Ecto neural progenitor cell (in vitro differentiated cells): ENCODE results near the gene NOP9.
A peak's percentile ranks its signal among the peaks of the same experiment; 100 is the strongest.

ENCODE experiments used
- DNase-seq: peaks from one replicate; pipeline ENCODE4 v3.0.0-alpha.2; 2018; ENCODE audit warnings: low spot score

The NOP9 gene

DNA sequence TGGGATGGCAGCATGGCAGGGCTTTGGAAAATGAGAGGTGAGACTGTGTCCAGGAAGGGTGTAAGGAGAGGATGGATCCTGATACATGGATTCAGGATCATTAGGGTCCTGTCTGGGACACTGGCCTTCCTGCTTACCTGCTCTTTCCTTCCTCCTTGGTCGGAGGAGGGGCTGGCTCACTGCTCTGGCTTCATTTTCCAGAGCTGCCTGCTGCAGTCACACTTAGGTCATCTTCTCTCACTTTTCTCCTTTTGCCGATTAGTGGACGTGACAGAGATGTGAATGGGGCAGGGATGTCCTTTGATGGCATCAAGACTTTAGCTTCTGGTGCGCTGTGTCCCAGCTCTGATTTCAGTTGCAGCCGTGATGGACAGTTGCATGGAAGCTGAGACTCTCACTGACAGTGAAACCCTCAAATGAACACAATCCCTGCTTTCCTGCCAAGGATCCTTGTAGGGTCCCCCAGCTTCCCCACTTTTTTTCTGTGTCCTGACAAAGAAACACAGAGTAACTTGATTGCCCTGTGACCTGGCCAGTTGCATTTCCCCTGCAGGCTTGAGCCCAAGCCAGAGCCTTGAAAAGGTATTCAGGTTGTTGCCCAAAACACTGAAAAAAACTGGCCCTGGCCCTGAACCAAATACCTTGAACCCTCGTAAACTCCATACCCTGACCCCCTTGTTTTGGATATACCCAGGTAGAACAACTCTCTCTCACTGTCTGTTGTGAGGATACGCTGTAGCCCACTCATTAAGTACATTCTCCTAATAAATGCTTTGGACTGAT, 8.9 kb downstream of the NOP9 start:
- no peak for DNase-seq

DNA sequence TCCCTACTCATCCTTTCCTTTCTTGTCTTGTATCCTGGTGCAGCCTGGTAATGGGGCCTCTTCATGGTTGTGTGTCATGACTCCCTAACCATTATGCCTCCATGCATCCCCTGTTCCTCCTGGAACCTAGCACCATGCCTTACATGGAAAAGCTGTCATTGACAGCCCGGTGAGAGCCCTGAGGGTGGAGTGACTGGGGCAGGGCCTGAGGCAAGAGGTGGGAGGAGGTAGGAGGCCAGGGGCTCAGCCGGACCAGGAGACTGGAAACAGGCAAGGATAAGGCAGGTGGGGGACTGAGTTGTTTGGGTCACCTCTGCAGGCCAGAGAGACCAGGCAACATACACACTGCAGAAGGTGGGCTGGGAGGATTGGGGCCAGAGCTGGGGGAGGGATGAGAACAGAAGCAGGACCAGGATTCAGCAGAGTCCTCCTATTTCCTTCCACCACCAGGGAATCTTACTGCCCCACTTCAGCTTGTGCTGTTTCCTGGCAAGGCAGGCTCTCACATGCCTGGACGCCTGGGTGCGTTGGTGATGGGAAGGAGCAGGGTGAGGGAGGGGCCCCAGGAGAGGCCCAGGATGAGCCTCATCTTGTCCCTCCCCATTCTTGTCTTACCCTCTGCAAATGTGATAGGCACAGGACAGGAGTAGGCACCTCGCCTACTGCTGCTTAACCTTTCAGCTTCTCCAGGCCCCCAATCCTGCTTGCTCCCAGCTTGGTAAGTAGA, 10.1 kb downstream of the NOP9 start, which contains the start of gene LTB4R2:
Gene LTB4R2 (plus strand): TSS at position 603 of the 727 bp plus-strand sequence. CDS start 525 bp downstream, outside the sequence.
- no peak for DNase-seq

DNA sequence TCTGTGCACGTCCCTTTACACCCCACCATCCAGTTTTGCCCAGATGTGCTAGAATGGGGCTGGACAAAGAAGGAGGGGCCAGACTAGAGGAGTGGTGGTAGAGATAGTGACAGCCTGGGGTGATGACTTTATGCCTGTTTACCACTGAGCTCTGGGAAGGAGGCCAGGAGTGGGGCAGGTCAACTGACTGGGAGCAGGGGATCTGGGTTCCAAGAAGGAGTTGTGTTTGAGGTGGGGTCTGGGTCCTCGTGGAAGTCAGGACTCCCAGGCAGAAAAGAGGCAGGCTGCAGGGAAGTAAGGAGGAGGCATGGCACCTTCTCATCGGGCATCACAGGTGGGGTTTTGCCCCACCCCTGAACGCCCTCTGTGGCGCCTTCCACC, 10.6 kb downstream of the NOP9 start:
- no peak for DNase-seq

DNA sequence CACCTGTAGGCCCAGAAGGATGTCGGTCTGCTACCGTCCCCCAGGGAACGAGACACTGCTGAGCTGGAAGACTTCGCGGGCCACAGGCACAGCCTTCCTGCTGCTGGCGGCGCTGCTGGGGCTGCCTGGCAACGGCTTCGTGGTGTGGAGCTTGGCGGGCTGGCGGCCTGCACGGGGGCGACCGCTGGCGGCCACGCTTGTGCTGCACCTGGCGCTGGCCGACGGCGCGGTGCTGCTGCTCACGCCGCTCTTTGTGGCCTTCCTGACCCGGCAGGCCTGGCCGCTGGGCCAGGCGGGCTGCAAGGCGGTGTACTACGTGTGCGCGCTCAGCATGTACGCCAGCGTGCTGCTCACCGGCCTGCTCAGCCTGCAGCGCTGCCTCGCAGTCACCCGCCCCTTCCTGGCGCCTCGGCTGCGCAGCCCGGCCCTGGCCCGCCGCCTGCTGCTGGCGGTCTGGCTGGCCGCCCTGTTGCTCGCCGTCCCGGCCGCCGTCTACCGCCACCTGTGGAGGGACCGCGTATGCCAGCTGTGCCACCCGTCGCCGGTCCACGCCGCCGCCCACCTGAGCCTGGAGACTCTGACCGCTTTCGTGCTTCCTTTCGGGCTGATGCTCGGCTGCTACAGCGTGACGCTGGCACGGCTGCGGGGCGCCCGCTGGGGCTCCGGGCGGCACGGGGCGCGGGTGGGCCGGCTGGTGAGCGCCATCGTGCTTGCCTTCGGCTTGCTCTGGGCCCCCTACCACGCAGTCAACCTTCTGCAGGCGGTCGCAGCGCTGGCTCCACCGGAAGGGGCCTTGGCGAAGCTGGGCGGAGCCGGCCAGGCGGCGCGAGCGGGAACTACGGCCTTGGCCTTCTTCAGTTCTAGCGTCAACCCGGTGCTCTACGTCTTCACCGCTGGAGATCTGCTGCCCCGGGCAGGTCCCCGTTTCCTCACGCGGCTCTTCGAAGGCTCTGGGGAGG, 11.3 kb downstream of the NOP9 start, which contains the start of gene LTB4R:
Gene LTB4R (plus strand): TSS at position 857 of the 959 bp plus-strand sequence. CDS start 4,150 bp downstream, outside the sequence.
- DNase-seq, result no peak

DNA sequence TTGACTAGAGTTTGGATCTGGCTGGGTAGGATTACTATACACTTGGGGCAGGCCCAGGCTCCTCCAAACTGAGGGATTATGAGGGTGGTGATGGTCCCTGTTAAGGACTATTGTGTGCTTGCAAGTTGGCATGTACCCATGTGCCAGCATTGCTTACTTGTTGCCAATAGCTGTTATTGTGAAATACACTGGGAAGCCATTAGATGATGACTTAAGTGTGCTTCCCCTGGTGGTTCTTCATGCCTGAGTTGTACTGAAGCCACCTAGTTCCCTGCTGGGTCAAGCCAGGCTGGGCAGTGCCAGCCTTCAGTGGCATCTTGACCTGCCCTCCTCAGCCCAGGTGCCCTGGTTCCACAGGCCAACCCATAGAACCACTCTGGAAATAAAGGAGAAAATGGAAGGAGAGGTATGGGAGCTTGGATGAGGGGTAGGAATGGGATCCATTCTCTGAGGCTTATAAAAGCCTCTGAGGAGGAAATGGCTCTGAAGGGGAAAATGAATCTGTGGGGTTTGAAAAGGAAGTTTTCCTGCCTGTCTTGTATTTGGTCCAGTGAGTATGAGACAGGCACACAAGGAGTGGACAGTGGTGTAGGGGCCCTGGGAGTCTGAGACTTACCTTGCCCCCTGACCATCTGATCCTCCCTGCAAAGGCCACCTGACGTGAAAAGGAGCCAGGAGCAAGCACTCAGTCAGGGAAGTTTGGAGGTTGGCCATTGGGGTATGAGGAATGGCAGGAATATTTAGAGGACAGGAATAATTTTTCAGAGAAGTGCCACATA, 12.4 kb downstream of the NOP9 start:
- DNase-seq, result no peak

DNA sequence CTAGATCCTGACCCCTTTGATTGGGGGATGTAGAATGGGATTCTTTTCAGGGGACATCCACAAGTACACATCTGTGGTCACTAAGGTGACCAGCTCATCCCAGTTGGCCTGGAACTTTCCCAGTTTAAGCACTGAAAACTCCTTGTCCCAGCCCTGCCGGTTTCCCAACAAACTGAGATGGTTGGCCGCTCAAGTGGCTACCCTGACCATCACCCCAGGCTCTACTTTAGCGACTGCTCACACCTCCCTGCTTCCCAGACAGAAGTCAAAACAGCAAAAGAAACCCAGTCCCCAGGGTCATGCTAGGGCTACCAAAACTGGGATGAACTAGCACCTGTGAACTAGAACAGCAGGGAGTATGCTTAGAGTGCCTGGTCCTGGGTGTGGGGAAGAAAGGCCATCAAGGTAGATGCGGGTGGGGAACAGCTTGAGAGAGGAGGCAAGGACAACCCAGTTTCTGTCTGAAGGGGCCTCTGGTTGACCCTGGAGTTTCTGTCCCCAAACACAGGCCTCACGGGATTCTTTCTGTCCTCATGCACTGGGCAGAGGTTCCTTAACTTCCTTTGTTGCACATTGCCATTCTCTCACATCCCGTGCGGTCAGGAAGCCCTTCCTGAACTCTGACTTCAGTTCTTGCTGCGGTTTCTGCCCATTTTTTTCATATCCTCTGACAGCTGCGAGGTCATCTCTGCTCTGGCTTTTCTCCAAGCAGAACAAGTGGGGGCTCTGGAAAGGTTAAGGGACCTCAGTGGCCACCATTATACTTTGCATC, 13.3 kb downstream of the NOP9 start:
- DNase-seq, result no peak

DNA sequence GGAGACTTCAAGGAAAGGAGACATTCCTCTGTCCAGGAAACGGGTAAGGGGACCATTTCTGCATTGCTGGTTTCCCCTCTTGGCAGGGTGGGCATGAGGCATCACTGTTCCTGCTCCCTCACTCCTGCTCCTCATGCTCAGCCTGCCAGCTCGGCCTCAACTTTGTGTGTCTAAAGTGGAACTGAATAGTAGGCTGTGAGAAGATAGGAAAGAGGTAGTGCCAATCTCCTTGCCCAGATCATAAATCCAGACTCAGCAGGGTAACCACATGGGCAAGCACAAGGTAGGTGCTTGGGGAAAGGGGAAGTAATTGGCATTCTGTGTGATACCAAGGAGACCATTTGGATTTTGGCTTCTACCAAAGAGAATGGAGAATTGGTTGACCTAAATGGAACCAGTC, 14.3 kb downstream of the NOP9 start:
- DNase-seq, result no peak

DNA sequence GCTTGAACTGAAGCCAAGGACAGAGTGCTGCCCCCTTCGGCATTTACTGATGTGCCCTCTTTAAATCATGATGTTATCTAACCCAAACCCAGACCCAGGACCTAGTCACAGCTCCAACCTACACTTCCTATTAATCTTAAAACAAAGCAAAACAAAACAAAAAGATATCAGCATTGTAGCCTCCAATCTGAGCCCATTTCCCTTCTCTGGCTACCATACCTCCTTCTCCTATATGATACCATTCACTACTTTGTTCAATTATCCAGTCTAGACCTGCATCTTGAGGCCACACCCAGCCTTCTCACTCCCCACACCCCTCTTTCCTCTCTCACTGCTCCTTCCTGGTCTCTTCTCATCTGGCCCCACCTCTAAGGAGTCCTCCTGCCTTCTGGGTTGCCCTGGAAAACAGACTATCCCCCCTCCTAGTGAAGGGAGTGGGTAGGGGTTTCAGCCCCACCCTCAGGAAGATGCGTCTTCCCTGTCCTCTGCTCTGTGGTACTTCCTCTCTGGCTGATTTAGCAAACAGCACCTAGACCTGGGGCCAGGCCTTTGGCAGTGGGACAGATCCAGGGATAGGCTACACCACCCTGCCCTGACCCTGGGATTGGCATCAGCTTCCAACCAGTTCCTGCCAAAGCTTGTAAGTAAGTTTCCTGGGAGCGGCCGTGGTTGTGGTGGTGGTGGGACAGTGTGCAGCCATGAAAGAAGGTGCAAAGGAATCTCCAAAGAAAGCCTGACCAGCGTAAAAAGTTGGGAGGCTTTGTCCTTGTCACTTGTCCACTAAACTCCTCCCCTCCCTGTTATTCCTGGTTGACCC, 14.9 kb downstream of the NOP9 start:
- no peak for DNase-seq

DNA sequence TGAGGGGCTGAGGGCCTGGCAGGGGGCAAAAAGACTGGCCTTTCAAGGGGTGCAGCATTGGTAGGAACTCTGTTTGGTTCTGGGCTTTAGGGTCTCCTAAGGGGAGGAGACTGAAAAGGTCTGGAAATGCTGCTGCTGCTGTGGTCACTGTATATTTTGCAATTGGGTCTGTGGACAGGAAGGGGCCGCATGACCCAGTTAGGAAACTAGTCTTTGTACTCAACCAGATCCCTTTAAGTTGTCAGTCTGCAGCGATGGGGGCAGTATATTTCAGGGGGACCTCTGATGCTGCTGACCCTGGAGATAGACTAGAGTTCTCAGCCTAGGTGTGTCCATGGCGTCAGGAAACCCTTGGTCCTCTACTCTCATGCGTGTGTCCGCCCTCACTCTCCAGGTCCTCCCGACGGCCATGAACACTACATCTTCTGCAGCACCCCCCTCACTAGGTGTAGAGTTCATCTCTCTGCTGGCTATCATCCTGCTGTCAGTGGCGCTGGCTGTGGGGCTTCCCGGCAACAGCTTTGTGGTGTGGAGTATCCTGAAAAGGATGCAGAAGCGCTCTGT, 15.7 kb downstream of the NOP9 start:
- no peak for DNase-seq

DNA sequence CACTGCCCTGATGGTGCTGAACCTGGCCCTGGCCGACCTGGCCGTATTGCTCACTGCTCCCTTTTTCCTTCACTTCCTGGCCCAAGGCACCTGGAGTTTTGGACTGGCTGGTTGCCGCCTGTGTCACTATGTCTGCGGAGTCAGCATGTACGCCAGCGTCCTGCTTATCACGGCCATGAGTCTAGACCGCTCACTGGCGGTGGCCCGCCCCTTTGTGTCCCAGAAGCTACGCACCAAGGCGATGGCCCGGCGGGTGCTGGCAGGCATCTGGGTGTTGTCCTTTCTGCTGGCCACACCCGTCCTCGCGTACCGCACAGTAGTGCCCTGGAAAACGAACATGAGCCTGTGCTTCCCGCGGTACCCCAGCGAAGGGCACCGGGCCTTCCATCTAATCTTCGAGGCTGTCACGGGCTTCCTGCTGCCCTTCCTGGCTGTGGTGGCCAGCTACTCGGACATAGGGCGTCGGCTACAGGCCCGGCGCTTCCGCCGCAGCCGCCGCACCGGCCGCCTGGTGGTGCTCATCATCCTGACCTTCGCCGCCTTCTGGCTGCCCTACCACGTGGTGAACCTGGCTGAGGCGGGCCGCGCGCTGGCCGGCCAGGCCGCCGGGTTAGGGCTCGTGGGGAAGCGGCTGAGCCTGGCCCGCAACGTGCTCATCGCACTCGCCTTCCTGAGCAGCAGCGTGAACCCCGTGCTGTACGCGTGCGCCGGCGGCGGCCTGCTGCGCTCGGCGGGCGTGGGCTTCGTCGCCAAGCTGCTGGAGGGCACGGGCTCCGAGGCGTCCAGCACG, 16.4 kb downstream of the NOP9 start:
- peak; percentile 59 for DNase-seq

DNA sequence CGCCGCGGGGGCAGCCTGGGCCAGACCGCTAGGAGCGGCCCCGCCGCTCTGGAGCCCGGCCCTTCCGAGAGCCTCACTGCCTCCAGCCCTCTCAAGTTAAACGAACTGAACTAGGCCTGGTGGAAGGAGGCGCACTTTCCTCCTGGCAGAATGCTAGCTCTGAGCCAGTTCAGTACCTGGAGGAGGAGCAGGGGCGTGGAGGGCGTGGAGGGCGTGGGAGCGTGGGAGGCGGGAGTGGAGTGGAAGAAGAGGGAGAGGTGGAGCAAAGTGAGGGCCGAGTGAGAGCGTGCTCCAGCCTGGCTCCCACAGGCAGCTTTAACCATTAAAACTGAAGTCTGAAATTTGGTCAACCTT, 16.9 kb downstream of the NOP9 start:
- no peak for DNase-seq

DNA sequence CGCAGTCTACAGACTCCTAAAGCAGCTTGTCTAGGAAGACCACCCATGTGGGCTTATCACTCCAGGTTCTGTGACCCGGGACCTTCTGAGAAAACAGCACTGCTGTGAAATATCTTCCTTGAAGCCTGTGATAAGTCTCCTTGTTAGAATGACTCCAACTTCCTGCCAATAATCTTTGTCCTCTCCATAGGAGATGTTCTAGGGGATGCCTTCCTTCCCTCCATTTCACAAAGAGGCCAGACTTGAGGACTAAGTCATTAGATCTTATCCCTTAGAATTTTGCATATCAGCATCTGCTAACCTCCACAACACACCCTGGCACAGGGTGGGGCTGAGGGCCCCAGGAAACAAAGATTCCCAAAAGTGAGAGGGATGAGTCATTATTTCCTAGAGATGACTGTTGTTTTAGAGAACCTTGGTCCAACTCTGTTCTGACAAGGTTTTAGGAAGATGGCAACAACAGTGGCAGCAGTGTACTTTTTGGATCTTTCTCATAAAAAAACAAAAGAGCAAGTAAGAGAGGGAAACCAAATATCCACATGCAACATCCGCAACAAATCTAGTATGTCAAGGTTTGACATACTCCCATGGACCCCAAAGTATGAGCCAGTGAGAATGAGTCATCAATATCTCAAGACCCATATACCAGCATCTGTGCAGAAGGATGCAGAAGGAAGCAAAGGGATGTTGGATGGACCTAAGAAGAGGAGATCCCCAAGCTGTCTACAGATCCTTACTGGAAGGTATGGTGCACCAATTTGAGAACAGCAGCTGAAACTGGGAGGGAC, 17.7 kb downstream of the NOP9 start:
- DNase-seq, result no peak

DNA sequence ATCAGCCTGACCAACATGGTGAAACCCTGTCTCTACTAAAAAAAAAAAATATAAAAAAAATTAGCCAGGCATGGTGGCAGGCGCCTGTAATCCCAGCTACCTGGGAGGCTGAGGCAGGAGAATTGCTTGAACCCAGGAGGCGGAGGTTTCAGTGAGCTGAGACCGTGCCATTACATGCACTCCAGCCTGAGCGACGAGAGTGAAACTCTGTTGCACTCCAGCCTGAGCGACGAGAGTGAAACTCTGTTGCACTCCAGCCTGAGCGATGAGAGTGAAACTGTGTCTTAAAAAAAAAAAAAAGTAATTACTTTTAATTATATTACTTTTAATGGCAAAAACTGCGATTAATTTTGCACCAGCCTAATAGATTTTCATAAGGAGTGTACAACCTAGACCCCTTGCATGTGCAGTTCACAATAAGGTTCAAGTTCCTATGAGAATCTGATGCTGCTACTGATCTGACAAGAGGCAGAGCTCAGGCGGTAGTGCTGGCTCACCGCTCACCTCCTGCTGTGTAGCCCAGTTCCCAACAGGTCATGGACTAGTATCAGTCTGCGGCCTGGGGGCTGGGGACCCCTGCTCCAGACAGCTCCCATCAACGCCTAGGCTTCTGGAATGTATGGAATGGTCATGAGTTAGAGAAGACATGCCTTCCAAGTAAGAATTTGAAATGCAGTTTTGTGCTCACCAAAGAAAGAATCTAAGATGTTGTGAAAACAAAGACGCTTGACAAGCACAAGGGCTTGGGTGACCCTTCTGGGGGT, 21.7 kb downstream of the NOP9 start:
- DNase-seq, result no peak

DNA sequence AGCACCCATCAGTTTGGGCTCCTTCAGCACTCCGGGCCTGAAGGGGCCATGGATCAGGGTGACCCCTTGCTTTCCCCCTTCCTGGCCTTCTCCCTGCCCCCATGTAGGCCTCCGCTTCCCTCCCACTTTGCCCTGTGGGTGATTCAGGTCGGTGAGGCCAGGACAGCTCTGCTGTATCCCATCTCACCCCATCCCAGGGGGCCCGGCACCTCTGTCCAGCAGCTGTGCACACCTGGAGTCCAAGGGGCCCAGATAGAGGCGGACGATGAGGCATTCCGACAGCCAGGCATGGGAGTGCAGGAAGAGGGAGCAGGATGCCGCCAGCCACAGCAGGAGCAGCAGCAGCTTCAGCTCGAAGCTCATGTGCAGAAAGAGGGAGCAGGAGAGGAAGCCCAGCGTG, 23.0 kb downstream of the NOP9 start:
- DNase-seq, result no peak

DNA sequence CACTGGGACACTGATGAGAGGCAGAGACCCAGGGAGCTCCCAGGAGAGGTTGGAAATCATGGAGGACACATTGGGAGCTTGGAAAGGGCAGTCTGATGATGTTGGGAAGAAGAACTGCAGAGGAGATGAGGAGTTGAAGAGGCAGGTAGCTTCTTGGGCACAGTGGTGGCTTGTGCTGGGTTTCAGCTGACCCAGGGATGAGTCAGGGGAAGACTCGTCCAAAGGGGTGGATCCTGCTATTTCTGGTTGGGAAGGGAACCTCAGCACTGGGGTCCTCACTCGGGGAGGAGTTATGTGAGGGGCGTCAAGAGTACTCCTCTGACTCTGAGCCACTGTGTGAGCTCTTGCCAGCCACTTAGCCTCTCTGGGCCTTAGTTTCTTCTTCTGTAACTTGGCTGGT, 23.7 kb downstream of the NOP9 start:
- DNase-seq, result no peak

DNA sequence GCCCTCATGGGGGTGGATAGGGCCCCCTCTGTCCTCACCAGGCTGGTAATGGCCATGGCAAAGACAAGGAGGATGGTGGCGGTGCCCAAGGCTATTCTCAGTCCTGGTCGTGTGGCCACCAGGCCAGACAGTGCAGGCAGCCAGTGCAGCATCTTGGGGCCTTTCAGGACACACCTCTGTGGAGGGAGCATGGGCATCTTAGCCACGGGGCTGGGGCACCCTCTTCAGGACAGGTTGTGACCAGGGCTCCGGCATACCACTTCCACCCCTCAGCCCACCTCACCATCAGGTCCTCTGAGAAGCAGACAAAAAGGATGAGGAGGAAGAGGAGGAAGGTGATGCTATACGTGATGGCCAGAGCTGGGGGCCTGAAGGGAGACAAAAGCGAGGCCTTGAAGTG, 24.4 kb downstream of the NOP9 start:
- no peak for DNase-seq

DNA sequence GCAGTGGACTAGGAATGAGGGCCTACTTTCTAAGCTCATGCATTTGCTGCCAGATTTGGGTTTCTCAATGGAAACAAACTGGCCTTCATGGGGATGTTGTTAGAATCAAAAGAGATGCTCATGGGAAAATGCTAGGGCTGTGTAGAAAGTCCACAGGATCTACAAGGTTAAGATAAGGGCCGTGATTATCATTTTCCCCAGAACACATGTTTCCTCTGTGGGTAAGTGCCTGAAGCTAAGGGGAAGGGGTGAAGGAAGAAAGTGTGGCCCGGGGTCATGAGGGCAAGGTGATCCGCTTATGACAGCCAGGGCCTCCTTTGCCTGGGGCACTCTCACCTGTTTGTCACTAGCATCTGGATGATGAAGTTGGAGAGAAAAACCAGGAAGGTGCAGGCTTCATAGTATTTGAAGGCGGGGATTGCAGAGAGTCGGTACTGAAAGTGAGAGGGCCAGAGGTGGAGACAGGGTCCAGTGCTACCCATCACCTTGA, 25.4 kb downstream of the NOP9 start:
- DNase-seq, result no peak
